Progenitor cell of endocrine pancreas (in vitro differentiated cells): Measurements from ENCODE around the gene B3GLCT. TPM values are rescaled to one million over a fixed set of nuclear protein-coding genes. Genes with fewer than 3 reads are reported as not detected.

ENCODE experiments used
- DNase-seq: peaks from one replicate; pipeline ENCODE4 v3.0.0; 2021; ENCODE audit warnings: low spot score; ENCODE audit not compliant: unreplicated experiment
- H3K27ac Mint-ChIP-seq: 2 replicates; pipeline ENCODE4 v1.8.0; 2021; ENCODE audit warnings: mild to moderate bottlenecking, moderate library complexity, mixed read lengths
- H3K27me3 Mint-ChIP-seq: 2 replicates; pipeline ENCODE4 v1.8.0; 2021; ENCODE audit warnings: mixed read lengths
- H3K36me3 Mint-ChIP-seq: 2 replicates; pipeline ENCODE4 v1.8.0; 2022; ENCODE audit warnings: mixed read lengths; ENCODE audit not compliant: insufficient read depth
- H3K4me1 Mint-ChIP-seq: 2 replicates; pipeline ENCODE4 v1.8.0; 2021; ENCODE audit warnings: low read depth, mixed read lengths
- H3K4me3 Mint-ChIP-seq: 2 replicates; pipeline ENCODE4 v1.8.0; 2021; ENCODE audit warnings: low read depth, mild to moderate bottlenecking, moderate library complexity, mixed read lengths
- H3K9me3 Mint-ChIP-seq: 2 replicates; pipeline ENCODE4 v1.8.0; 2021; ENCODE audit warnings: low read depth, mixed read lengths
- CTCF ChIP-seq: fragments of 200-600 bp; sonication (generic); IDR thresholded peaks from one replicate; pipeline ENCODE4 v1.5.0; 2021; ENCODE audit warnings: antibody characterized with exemption, mild to moderate bottlenecking; ENCODE audit not compliant: unreplicated experiment
- total RNA-seq: library from RNA; stranded (reverse); gene quantifications from 2 replicates; pipeline ENCODE4 v1.2.1, GENCODE V29; 2021

Gene B3GLCT
- total RNA-seq, 1 donor from 2014 or later: 6.6 TPM

DNA sequence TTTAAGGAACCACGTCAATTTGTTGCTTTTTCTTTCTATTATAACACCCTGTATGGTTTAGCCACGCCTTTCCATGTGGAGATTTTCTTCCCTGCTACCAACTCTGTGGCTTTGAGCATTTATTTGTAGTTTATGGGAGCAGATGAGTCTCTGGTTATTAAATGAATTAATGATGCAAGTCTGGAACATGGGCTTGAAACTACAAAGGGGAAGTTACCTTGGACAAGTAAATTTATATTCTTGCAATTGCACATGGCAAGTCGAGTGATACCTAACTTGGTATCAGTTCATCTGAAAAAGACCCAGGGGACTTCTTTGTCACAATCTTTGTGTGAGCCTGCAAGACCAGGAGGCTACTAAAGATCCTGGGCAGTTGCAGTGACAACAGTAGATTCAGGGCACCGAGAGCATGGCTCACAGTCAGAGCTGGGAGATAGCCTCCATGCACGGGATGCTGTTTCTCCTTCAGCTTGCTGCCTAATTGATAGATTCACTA, 24.4 kb downstream of the B3GLCT start:
- H3K27ac Mint-ChIP-seq: no peak overlapping the region
- no peaks in the 10 kb centered on the region for H3K9me3 Mint-ChIP-seq
- no peak for DNase-seq
- no peak overlapping the region for H3K4me3 Mint-ChIP-seq
- H3K36me3 Mint-ChIP-seq: peaks cover 1% of the 10 kb centered on the region
- peaks cover 6% of the 10 kb centered on the region for H3K4me1 Mint-ChIP-seq
- no peak for TF ChIP-seq CTCF
- H3K27me3 Mint-ChIP-seq: peaks cover 11% of the 10 kb centered on the region

DNA sequence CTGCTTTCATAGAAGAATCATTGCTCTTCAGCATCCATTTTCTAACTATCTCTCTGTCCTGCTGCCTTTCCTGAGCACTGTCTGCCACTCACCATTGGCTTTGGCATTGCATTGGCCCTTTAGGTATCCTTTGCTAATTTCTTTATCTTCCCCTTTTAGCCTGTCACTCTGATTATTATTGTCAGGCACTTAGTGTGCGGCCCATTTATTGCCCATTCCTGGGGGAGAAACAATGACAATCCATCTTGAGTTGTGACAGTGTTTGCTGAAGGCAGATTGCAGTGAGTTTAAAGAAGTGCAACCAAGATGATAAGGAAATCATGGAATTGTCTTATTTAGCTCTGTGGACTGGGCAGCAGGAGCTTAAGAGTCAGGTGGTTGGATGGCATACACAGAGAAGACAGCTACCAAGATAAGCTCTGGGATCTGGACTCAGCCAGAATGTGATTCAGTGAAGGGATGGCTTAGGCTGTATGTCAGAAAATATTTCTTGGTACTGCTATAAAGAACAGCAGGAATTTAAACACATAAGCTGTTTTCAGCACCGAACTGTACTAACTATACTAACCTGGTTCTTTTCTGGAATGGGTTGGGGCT, 25.3 kb downstream of the B3GLCT start:
- H3K4me3 Mint-ChIP-seq: no peak overlapping the region
- peaks cover 6% of the 10 kb centered on the region for H3K4me1 Mint-ChIP-seq
- peaks cover 1% of the 10 kb centered on the region for H3K36me3 Mint-ChIP-seq
- DNase-seq: no peak
- no peak overlapping the region for H3K27ac Mint-ChIP-seq
- H3K9me3 Mint-ChIP-seq: no peaks in the 10 kb centered on the region
- peaks cover 11% of the 10 kb centered on the region for H3K27me3 Mint-ChIP-seq
- no peak for TF ChIP-seq CTCF

GRCh38 chr13:31225998-31226675, 26.4 kb downstream of the B3GLCT start:
- no peak for DNase-seq
- Mint-ChIP-seq H3K27ac (no peak overlapping the region), H3K36me3 (no peaks in the 10 kb centered on the region), H3K9me3 (no peaks in the 10 kb centered on the region), H3K27me3 (peaks cover 11% of the 10 kb centered on the region), H3K4me3 (no peak overlapping the region), H3K4me1 (peaks cover 6% of the 10 kb centered on the region)
- TF ChIP-seq CTCF: no peak

GRCh38 chr13:31227063-31227462, 27.3 kb downstream of the B3GLCT start:
- peaks cover 11% of the 10 kb centered on the region for H3K27me3 Mint-ChIP-seq

DNA sequence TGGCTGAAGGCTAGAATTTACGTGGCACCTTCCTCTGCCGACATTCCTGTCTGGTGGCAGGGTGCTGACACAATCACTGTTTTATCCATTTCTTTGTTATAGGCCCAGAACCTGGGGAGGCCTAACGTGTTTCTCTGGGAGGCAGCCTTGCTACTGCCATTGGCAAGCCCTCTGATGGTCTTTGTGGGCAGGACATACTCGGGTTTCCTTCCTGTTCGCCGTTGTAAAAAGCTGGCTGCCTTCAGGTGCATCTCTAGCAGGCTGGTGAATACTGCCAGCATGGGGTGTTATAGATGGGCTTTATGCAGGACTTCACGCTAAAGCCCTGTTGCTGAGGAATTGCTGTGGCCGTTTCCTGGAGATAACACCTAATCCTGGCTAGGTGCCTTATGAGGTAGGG, 28.1 kb downstream of the B3GLCT start:
- peaks cover 6% of the 10 kb centered on the region for H3K4me1 Mint-ChIP-seq
- H3K9me3 Mint-ChIP-seq: no peaks in the 10 kb centered on the region
- peaks cover 11% of the 10 kb centered on the region for H3K27me3 Mint-ChIP-seq
- no peak overlapping the region for H3K4me3 Mint-ChIP-seq
- H3K36me3 Mint-ChIP-seq: peaks cover 4% of the 10 kb centered on the region
- no peak overlapping the region for H3K27ac Mint-ChIP-seq
- TF ChIP-seq CTCF: no peak
- no peak for DNase-seq

More at GRCh38 chr13:31227063-31227462, 27.3 kb downstream of the B3GLCT start:
- no peak for TF ChIP-seq CTCF
- Mint-ChIP-seq H3K36me3 (no peaks in the 10 kb centered on the region), H3K9me3 (no peaks in the 10 kb centered on the region), H3K4me3 (no peak overlapping the region), H3K4me1 (peaks cover 6% of the 10 kb centered on the region), H3K27ac (no peak overlapping the region)
- DNase-seq: no peak
